Panc1 (cell line): ENCODE results near the gene STMP1. TPM values are rescaled to one million over a fixed set of nuclear protein-coding genes. Genes with fewer than 3 reads are reported as not detected.

Experiments used
- ATAC-seq: fragments of 200-7000 bp; cut with Tn5 transposase; 2 replicates; pipeline ENCODE4 v1.9.1; 2020; ENCODE audit warnings: mild to moderate bottlenecking, moderate library complexity
- BruUV-seq: library from RNA; stranded (reverse); fragments of 400-500 nt; replicated peaks from 2 replicates; lab custom pipeline; 2021; lab: Mats Ljungman, UMichigan
- CTCF ChIA-PET: fragments of 300-600 bp; sonication (Branson Sonifier 250); formaldehyde crosslinking; loops from one replicate; lab custom pipeline; 2022; ENCODE audit warnings: antibody characterized with exemption; lab: Charles Lee
- POLR2A ChIA-PET: fragments of 300-600 bp; sonication (Branson Sonifier 250); formaldehyde crosslinking; loops from one replicate; lab custom pipeline; 2022; ENCODE audit warnings: antibody characterized with exemption; lab: Charles Lee
- DNase-seq: peaks from one replicate; pipeline ENCODE4 v3.0.0-alpha.2; 2010; ENCODE audit warnings: low read depth, low spot score
- H3K27ac ChIP-seq: 2 replicates; pipeline ENCODE4 v1.5.1; 2011; ENCODE audit warnings: mild to moderate bottlenecking, low read length, inconsistent platforms
- H3K27me3 ChIP-seq: fragments of 200-500 bp; sonication (Bioruptor generic); 2 replicates; pipeline ENCODE4 v1.6.0; 2014; ENCODE audit warnings: low read length, inconsistent platforms; ENCODE audit not compliant: control insufficient read depth, insufficient read depth
- H3K36me3 ChIP-seq: fragments of 200-500 bp; sonication (Bioruptor generic); 2 replicates; pipeline ENCODE4 v1.5.1; 2014; ENCODE audit warnings: inconsistent platforms, mild to moderate bottlenecking, low read length, moderate library complexity; ENCODE audit not compliant: control insufficient read depth, insufficient read depth
- H3K4me1 ChIP-seq: 2 replicates; pipeline ENCODE4 v1.5.1; 2011; ENCODE audit warnings: inconsistent platforms, mild to moderate bottlenecking, low read length, moderate library complexity; ENCODE audit not compliant: control insufficient read depth, insufficient read depth
- H3K4me3 ChIP-seq, 2 experiments: 2 replicates each; pipeline ENCODE4 v1.5.1; 2011 to 2012; ENCODE audit warnings: low read depth in 2 of 2, low read length in 2 of 2, mild to moderate bottlenecking in 2 of 2, inconsistent platforms in 1 of 2, moderate library complexity in 1 of 2
- H3K9me3 ChIP-seq: fragments of 200-500 bp; sonication (Bioruptor generic); 2 replicates; pipeline ENCODE4 v1.5.1; 2014; ENCODE audit warnings: low read depth, mild to moderate bottlenecking, inconsistent platforms, low read length, moderate library complexity; ENCODE audit not compliant: control insufficient read depth, insufficient read depth
- CTCF ChIP-seq: fragments of 450-650 bp; IDR thresholded peaks from 2 replicates; pipeline ENCODE4 v1.5.1; 2017; ENCODE audit warnings: mild to moderate bottlenecking
- POLR2AphosphoS5 ChIP-seq: IDR thresholded peaks from 2 replicates; pipeline ENCODE4 v1.6.1; 2012; ENCODE audit warnings: mild to moderate bottlenecking, low read depth, low read length, moderate library complexity
- REST ChIP-seq, 2 experiments: IDR thresholded peaks; 2 replicates each; pipeline ENCODE4 v1.6.1; 2011 to 2012; ENCODE audit warnings: low read depth in 2 of 2, control low read depth in 1 of 2, low read length in 1 of 2, mild to moderate bottlenecking in 1 of 2, moderate library complexity in 1 of 2; ENCODE audit not compliant: insufficient read depth in 1 of 2
- SIN3A ChIP-seq: IDR thresholded peaks from 2 replicates; pipeline ENCODE4 v1.6.1; 2012; ENCODE audit warnings: low read depth, mild to moderate bottlenecking, low read length, moderate library complexity, borderline replicate concordance; ENCODE audit not compliant: insufficient read depth
- TCF7L2 ChIP-seq: IDR thresholded peaks from 2 replicates; pipeline ENCODE4 v1.6.1; 2011; ENCODE audit warnings: mild to moderate bottlenecking, low read depth, low read length, inconsistent platforms
- in situ Hi-C: cut with HindIII; loops from 2 replicates; pipeline ENCODE4 v1.10.0; 2016; ENCODE audit warnings: low sequenced_read_pairs, low pct_unique_long_range_greater_than_20kb
- intact Hi-C: fragments of 100-400 bp; cut with micrococcal nuclease; formaldehyde crosslinking; loops from one replicate; pipeline ENCODE4 v1.10.0; 2022; ENCODE audit not compliant: unreplicated experiment
- total RNA-seq: library from RNA; stranded (reverse); gene quantifications from one replicate; pipeline ENCODE4 v1.2.1, GENCODE V29; 2021; ENCODE audit not compliant: unreplicated experiment

STMP1 gene
- total RNA-seq, 1 experiment from 2014 or later = 29.5 TPM

DNA sequence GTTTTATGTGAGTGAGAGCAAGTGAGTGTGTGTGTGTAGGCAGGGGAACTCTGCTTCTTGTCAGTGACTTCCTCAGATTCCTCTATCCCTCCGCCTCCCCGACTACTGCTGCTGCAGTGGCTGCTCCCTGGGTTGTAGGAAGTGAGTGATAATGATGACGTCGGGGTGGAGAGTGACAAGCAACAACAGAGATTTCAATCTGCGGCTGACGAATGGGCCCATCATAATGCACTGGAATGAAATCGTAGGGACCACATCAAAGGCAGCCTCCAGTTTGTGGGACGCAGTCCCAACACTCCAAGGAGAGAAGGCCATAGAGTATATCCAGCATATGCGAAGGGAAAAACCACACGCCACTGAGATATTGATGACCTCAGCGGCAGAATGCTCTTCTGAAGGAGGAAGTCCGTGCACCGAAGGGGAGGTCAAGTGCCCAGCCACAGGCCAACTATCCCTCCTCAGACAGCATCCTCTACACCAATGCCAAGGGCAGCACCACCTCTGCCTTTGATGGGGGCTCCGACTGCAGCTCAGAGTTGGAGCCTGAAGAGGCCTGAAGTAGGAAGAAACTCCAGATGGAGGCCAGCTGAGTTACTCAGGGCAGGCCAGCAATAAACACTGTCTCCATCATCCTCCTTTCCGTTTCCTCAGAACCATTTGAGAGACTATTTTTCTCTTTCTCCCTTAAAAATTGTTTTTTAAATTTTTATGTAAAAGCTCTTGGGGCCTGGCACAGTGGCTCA, 11.3 kb upstream of the STMP1 start:
- no TSS peak for BruUV-seq
- in situ Hi-C loops = no loop called here
- POLR2A ChIA-PET = no interaction called here

More for the DNA sequence above, 11.3 kb upstream of the STMP1 start:
- H3K27me3 ChIP-seq = no peaks in the 10 kb centered on the region
- H3K27ac ChIP-seq = no peak overlapping the region
- H3K9me3 ChIP-seq = no peaks in the 10 kb centered on the region
- CTCF ChIA-PET = no interaction called here
- TF ChIP-seq TCF7L2 = no peak
- no peak for TF ChIP-seq SIN3A
- TF ChIP-seq REST (IDR thresholded peaks at IDR 0.05; ENCODE audit: insufficient read depth in 1 of 2, low read depth in 2 of 2, low read length in 1 of 2) = no peak
- no peak for TF ChIP-seq CTCF
- no peak for TF ChIP-seq POLR2AphosphoS5
- no peak overlapping the region for H3K4me3 ChIP-seq
- intact Hi-C loops = no loop called here
- H3K36me3 ChIP-seq = peaks cover 13% of the 10 kb centered on the region; the same call in 1 of the 2 replicates
- no peak for DNase-seq
- no peaks in the 10 kb centered on the region for H3K4me1 ChIP-seq
- ATAC-seq = peak; percentile 26; the same call in 1 of the 2 replicates
